HG03280 (cell line): ENCODE measurements around the gene ZBTB40.

ENCODE experiments used
- ATAC-seq: cut with Tn5 transposase; IDR thresholded peaks from one replicate; pipeline ENCODE4 v1.9.1; 2021; ENCODE audit warnings: mild to moderate bottlenecking, moderate library complexity; ENCODE audit not compliant: unreplicated experiment

Gene ZBTB40

DNA sequence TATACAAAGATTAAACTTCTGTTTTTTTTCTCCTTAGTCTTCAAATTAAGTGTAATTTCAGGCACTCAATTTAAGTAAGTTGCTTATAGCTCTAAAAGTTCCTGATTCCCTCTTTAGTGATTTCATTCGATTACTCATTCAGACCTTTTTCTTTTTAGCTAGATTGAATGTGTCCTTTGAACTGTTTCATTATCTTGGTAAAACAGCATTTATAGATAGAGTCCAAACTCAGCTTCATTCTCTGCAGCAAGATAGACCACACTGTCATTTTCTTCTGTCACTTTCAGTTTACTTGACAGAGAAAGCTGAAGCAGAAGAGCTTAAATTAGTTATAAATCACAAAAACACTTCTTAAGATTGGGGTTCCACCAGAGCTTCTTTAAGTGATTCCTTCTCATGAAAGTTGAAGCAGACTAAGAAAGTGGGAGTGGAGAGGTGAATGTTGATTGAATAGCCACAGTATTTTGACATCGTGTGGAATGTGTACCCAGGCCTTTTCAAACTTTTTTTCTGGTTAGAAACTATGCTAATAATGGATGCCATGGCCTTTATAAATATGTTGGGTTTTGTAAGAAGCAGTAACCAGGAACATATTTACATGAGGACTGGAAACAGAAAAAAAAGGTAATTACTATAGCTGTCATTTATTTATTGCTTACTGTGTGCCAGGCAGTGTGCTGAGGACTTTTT lies 52.2 kb downstream of the ZBTB40 start:
- no peak for ATAC-seq

GRCh38 chr1:22506130-22506692 lies 54.6 kb downstream of the ZBTB40 start:
- ATAC-seq: no peak

- ATAC-seq: no peak
Measured at GRCh38 chr1:22507587-22507986, 55.9 kb downstream of the ZBTB40 start.

DNA sequence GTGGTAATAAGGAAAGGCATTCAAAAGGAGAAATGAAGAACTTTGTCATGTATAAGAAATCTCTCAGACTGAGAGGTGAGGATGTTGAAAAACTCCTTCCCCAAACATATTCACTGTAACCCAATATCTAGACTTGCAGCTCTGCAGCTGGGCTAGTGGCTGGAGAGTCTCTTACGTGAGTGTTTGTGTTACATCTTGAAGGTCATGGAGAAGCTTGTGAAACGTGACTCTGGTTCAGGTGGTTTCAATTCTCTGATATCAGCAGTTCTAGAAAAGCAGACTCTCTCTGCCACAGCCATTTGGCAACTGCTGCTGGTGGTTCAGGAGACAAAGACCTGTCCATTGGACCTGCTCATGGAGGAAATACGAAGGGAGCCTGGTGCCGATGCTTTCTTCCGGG lies 56.7 kb downstream of the ZBTB40 start:
- ATAC-seq: no peak

DNA sequence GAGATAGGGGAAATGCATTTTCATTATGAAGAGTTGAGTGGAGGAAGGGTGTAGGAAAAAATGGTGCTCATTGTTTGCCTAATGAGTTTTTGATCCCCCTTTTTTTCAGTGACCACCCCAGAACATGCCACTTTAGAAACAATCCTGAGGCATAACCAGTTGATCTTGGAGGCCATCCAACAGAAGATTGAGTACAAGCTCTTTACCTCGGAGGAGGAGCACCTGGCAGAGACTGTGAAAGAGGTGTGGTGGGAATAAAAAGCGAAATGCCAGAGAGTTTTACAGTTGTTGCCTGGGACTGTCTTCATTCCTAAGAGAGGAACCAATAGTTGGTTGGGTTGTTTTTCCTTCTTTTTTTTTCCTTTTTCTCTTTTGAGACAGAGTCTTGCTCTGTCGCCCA lies 57.3 kb downstream of the ZBTB40 start:
- no peak for ATAC-seq

DNA sequence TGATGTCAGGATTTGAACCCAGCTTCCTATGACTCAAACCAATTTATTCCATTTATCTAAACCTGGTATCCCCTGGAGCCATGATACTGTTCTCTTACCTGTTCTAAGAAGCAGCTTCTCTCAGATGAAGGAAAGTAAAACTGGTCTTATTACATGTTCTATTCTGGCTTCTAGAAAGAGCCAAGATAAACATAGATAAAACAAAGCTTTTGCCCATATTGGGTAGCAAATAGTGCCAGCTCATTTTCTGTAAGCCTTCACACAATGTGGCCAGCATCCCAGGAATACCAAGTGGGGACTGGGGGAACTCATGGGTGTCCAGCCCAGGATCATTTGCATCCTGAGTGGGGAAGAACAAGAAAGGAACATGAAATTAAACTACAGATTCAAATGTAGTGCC lies 58.2 kb downstream of the ZBTB40 start:
- ATAC-seq: no peak

- ATAC-seq: no peak
Measured at GRCh38 chr1:22512873-22513272, 61.2 kb downstream of the ZBTB40 start.

DNA sequence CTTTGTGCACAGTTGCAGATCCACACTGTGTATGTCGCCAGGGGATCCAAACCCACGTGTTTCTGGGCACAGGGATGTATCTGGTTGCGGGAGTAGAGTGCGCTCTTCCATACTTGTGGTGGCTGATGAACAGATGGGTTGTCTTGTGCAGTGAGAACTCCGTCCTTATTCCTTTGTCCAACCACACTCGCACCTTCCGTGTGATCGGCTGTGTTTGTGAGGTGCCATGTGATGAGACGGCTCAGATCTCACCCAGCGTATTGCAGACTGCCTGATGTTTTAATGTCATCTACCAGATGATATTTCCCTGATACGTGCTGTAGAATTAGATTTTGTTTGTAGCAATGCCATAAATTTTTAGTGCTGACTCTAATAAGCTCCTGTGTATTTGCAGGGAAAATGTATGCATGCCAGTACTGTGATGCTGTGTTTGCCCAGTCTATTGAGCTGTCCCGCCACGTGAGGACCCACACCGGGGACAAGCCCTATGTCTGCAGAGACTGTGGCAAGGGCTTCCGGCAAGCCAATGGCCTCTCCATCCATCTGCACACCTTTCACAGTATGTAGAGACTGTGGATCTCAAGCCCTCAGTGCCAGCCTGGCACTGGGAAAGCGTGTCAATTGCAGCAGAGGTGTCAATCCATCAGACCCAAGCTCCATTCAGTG lies 65.4 kb downstream of the ZBTB40 start:
- no peak for ATAC-seq

DNA sequence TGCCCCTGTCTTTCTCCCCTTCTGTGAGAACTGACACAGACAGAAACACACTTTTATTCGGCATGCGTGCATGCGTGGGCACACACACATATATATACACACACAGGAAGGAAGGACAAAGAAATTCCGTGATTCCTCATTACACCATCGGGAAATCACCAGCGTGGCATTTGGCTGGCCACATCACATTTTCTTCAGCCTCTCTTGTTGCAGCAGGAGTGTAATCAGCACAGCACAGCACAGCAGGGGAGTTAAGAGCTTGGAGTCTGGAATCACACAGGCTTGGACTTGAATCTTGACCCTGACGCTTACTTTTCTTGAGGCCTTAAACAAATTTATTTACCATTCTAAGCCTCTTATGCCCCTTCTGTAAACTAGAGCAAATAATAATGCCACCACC lies 66.3 kb downstream of the ZBTB40 start:
- ATAC-seq: no peak

DNA sequence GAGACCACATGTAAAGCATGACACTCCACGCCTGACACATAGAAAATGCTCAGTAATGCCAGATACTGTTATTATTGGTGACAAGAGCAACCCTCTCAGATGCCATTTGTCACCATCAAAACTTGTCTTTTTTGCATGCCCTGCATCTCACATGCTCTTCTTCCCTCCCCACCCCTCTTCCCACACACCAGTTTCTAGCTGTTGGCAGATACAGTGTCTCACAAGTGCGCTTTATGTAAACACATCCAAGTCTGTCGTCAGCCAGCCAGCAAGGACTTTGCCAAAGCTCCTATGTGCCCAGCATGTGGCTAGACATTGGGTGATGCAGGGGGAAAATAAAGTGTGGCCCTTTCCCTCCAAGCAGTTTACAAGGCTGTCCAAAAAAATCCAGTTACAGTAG lies 66.7 kb downstream of the ZBTB40 start:
- no peak for ATAC-seq

GRCh38 chr1:22520871-22521270 lies 69.2 kb downstream of the ZBTB40 start:
- no peak for ATAC-seq

- no peak for ATAC-seq
Measured at GRCh38 chr1:22521692-22522091, 70.0 kb downstream of the ZBTB40 start.

DNA sequence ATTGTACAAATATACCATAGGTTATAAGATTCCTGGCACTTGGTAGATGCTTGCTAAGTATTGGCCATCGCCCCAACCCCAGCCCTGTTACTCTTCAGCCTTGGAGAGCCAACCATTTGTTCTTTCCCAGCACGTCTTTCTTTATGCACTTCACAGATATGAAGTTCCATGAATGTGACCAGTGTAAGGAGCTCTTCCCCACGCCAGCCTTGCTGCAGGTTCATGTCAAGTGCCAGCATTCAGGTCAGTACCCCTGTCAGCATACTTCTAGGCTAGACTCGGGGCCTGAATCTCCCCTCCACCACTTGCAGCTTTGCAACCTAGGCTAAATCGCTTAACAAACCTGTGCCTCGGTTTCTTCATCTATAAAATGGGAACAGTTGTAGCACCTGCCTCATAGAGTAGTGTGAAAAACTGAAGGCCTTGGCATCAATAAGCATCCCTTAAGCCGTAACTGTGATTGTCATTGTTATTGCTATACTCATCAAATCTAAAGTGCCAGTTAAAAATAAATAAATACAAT lies 70.6 kb downstream of the ZBTB40 start:
- ATAC-seq: no peak

- no peak for ATAC-seq
Measured at GRCh38 chr1:22524481-22524880, 72.8 kb downstream of the ZBTB40 start.

DNA sequence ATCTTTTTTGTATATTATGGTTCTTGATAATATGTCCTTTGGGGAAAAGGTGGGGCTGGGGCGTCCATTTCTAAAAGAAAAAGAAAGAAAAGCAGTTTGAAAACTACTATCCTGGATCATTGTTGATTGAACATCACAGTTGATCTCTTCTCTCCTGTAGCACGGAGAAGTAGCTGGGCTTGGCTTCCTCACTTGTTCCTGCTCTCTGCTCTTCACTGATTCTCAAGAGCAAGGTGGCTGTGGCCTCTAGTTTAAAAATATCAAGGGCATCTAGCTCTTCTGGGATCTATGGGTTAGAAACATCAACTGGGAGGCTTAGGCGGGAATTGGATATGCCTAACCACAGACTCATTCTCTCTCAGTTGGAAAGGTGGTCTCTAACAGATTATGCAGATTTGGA lies 73.6 kb downstream of the ZBTB40 start:
- ATAC-seq: no peak

- no peak for ATAC-seq
Measured at GRCh38 chr1:22525646-22526045, 74.0 kb downstream of the ZBTB40 start.

DNA sequence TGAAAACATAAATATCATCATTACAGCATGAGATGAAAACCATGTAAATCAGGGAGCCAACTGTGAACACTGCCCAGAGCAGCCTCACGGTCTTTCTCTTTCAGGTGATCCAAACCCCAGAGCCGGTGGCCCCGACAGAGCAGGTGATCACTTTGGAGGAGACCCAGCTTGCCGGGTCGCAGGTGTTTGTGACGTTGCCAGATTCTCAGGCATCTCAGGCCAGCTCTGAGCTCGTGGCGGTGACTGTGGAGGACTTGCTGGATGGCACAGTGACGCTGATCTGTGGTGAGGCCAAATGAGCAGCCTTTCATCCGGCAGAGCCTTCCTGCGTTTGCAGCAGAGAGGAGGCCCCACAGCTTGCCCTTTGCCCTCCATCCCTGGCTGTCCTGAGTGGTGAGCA lies 74.4 kb downstream of the ZBTB40 start:
- no peak for ATAC-seq

GRCh38 chr1:22526677-22527076 lies 75.0 kb downstream of the ZBTB40 start:
- ATAC-seq: no peak

- ATAC-seq: no peak
Measured at GRCh38 chr1:22527122-22527521, 75.5 kb downstream of the ZBTB40 start.

- no peak for ATAC-seq
Measured at GRCh38 chr1:22527555-22528296, 76.1 kb downstream of the ZBTB40 start.

- ATAC-seq: no peak
Measured at GRCh38 chr1:22528451-22528850, 76.8 kb downstream of the ZBTB40 start.
